Astrocyte of the spinal cord (primary cell): ENCODE measurements around the gene C1R.

Source experiments
- DNase-seq: peaks from one replicate; pipeline ENCODE4 v3.0.0; 2011; ENCODE audit warnings: low read depth, low spot score
- H3K4me3 ChIP-seq: 2 replicates; pipeline ENCODE4 v1.5.1; 2011; ENCODE audit warnings: low read depth, mild to moderate bottlenecking, low read length, moderate library complexity
- CTCF ChIP-seq: IDR thresholded peaks from 2 replicates; pipeline ENCODE4 v1.5.1; 2012; ENCODE audit warnings: low read depth, mild to moderate bottlenecking, low read length, inconsistent platforms
- in situ Hi-C: cut with HindIII; loops from 2 replicates; pipeline ENCODE4 v1.10.0; 2017; ENCODE audit warnings: low sequenced_read_pairs

C1R gene

DNA sequence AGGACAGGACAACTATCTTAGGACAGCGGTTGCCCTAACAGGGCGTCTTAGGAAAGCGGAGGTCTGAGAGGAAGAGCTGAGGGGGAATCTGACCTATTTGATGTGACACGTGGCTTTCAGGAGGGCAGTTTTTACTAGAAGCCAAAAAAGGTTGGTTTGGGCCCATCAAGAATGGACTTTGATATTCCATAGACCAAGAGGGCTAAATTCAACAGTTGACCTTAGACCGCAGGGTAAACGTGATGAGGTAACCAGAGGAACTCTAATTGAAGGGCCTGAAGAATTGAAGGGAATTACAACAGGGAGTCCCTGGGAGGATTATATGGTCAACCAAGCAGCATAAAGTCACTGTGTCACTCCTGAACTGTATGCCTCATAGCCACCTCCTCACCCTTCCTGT is 20.2 kb downstream of the C1R start:
- TF ChIP-seq CTCF: no peak
- DNase-seq: no peak
- H3K4me3 ChIP-seq: no peak overlapping the region
- in situ Hi-C loops: no loop called here

- TF ChIP-seq CTCF: no peak
- no peak for DNase-seq
- H3K4me3 ChIP-seq: no peak overlapping the region
- in situ Hi-C loops: no loop called here
These were observed 22.9 kb downstream of the C1R start for GRCh38 chr12:7069386-7069785.

- TF ChIP-seq CTCF: no peak
- no peak for DNase-seq
- in situ Hi-C loops: no loop called here
- H3K4me3 ChIP-seq: no peak overlapping the region
These were observed 23.3 kb downstream of the C1R start for GRCh38 chr12:7068994-7069346.

DNA sequence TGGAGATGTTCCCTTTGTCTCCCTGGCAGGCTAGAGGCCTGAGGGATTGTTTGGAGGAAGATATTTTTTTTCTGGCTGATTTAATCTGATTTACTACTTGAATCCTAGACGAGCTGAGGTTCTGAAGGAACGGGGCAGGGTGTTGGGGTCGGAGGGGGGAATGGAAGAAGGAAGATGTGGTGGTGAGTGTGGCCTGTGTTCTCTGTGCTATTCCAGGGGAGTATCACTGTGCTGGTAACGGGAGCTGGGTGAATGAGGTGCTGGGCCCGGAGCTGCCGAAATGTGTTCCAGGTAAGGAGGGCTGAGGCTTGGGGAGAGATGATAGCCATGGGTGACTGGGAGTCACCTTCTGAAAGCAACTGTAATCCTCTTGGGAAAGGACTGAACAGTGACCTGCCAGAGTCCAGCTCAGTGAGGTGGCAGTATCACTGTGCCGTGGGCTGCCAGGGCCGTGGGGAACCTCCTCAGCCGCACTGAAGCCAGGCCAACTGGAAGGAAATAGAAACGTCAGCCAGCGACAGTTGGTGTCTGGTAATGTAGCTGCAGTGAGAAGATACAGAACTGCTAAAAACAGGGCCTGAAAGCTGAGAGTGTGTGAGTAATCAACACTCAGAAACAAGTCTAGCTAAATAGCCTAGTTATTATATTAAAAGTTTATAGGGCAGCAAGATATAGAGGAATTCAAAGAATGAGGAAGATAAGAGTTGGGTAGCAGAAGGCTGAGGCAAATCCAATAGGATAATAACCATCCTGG is 23.8 kb downstream of the C1R start:
- no peak for TF ChIP-seq CTCF
- in situ Hi-C loops: no loop called here
- DNase-seq: no peak
- no peak overlapping the region for H3K4me3 ChIP-seq

DNA sequence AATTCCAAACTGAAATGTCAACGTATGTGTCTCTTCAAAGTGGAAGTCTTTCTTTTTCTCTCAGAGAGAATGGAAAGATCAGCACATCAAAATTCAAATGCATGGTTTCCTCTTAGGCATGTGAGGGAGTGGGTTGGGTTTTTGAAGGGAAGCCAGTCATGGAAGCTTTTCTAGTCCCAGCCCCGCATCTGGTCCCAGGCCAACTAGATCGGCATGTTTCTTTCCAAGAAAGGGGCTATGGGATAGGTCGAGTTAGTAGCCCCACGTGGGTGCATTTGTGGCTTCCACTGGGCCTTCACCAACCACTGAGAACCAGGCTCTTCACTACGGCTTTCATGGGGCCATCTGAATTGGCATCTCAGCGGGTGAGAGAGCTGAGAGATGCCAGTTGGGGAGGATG is 25.1 kb downstream of the C1R start:
- DNase-seq: no peak

GRCh38 chr12:7066596-7066995 is 25.6 kb downstream of the C1R start:
- no peak overlapping the region for H3K4me3 ChIP-seq
- TF ChIP-seq CTCF: no peak
- in situ Hi-C loops: no loop called here
- no peak for DNase-seq

More for the DNA sequence above, 25.1 kb downstream of the C1R start:
- H3K4me3 ChIP-seq: no peak overlapping the region
- no peak for TF ChIP-seq CTCF
- in situ Hi-C loops: no loop called here
